NCI-H1436 treated with DMSO at 0.1 percent for 48 hours (cell line): ENCODE data around the gene PIPOX.

Experiments used
- DNase-seq: peaks from one replicate; lab custom pipeline; 2025; lab: John Stamatoyannopoulos, UW

Gene PIPOX

GRCh38 chr17:29100296-29100695 lies 57.4 kb downstream of the PIPOX start:
- no peak for DNase-seq

- DNase-seq = no peak
Measured at GRCh38 chr17:29102046-29102445, 59.1 kb downstream of the PIPOX start.

- no peak for DNase-seq
Measured at GRCh38 chr17:29102741-29103181, 59.8 kb downstream of the PIPOX start.

- DNase-seq = no peak
Measured at GRCh38 chr17:29103341-29103740, 60.4 kb downstream of the PIPOX start.
